Measurements from ENCODE around the gene GTF2H1.

- TF ChIP-seq CTCF (IDR thresholded peaks at IDR 0.05): no peak
- TF ChIP-seq POLR2A (IDR thresholded peaks at IDR 0.05): no peak
Observed at GRCh38 chr11:18371279-18371678, 48.9 kb downstream of the GTF2H1 start.
